H1 (cell line): Measurements from ENCODE around the gene SH3PXD2B.

ENCODE experiments used
- BRCA1 ChIP-seq: IDR thresholded peaks from 2 replicates; pipeline ENCODE4 v1.6.1; 2012; ENCODE audit warnings: low read depth, low read length, improper control_type of control experiment
- CBX5 ChIP-seq: fragments of 300-800, 300-1000 bp; sonication (generic); IDR thresholded peaks from 2 replicates; pipeline ENCODE4 v1.7.1; 2016; ENCODE audit warnings: antibody characterized with exemption, low read length, low read depth
- CTCF ChIP-seq, 3 experiments: IDR thresholded peaks; 1 replicate in 2 of 3; 2 replicates in 1 of 3; pipeline versions ENCODE4 v1.5.1 to v1.6.1; 2011; ENCODE audit warnings: low read length in 3 of 3, mild to moderate bottlenecking in 3 of 3, inconsistent platforms in 2 of 3, low read depth in 1 of 3, moderate library complexity in 1 of 3; ENCODE audit not compliant: insufficient read depth in 1 of 3; ENCODE audit errors: control extremely low read depth in 1 of 3
- EP300 ChIP-seq, 2 experiments: IDR thresholded peaks; 1 replicate in 1 of 2; 2 replicates in 1 of 2; pipeline ENCODE4 v1.6.1; 2011 to 2012; ENCODE audit warnings: low read depth in 2 of 2, low read length in 2 of 2, mild to moderate bottlenecking in 2 of 2, borderline replicate concordance in 1 of 2, inconsistent platforms in 1 of 2, moderate library complexity in 1 of 2
- EZH2 ChIP-seq: fragments of 200-600 bp; sonication (generic); IDR thresholded peaks from 2 replicates; pipeline ENCODE4 v1.7.1; 2012; ENCODE audit warnings: low read depth, mild to moderate bottlenecking, moderate library complexity, low read length, inconsistent platforms; ENCODE audit not compliant: severe bottlenecking
- GABPA ChIP-seq: IDR thresholded peaks from 2 replicates; pipeline ENCODE4 v1.6.1; 2011; ENCODE audit warnings: mild to moderate bottlenecking, low read length, moderate library complexity, borderline replicate concordance; ENCODE audit not compliant: insufficient read depth
- GTF2F1 ChIP-seq: IDR thresholded peaks from 2 replicates; pipeline ENCODE4 v1.6.1; 2012; ENCODE audit warnings: low read depth, low read length, improper control_type of control experiment, borderline replicate concordance
- HDAC2 ChIP-seq, 2 experiments: fragments of 300-600 bp in 1 of 2; sonication (generic) in 1 of 2; IDR thresholded peaks; 2 replicates each; pipeline ENCODE4 v1.6.1; 2011 to 2012; ENCODE audit warnings: low read depth in 2 of 2, low read length in 2 of 2, mild to moderate bottlenecking in 2 of 2, moderate library complexity in 2 of 2, borderline replicate concordance in 1 of 2, inconsistent platforms in 1 of 2
- JUN ChIP-seq: IDR thresholded peaks from 2 replicates; pipeline ENCODE4 v1.6.1; 2011; ENCODE audit warnings: low read depth, mild to moderate bottlenecking, improper control_type of control experiment, low read length
- JUND ChIP-seq: IDR thresholded peaks from 2 replicates; pipeline ENCODE4 v1.6.1; 2011; ENCODE audit warnings: mild to moderate bottlenecking, improper control_type of control experiment, low read length
- POLR2A ChIP-seq, 2 experiments: IDR thresholded peaks; 1 replicate in 1 of 2; 2 replicates in 1 of 2; pipeline ENCODE4 v1.6.1; 2011; ENCODE audit warnings: low read depth in 2 of 2, low read length in 2 of 2, mild to moderate bottlenecking in 2 of 2; ENCODE audit errors: control extremely low read depth in 1 of 2
- POLR2AphosphoS5 ChIP-seq: IDR thresholded peaks from 2 replicates; pipeline ENCODE4 v1.6.1; 2011; ENCODE audit warnings: low read depth, low read length
- SP1 ChIP-seq: IDR thresholded peaks from 2 replicates; pipeline ENCODE4 v1.6.1; 2011; ENCODE audit warnings: low read depth, low read length
- TAF1 ChIP-seq: IDR thresholded peaks from 2 replicates; pipeline ENCODE4 v1.6.1; 2011; ENCODE audit warnings: mild to moderate bottlenecking, low read depth, low read length

DNA sequence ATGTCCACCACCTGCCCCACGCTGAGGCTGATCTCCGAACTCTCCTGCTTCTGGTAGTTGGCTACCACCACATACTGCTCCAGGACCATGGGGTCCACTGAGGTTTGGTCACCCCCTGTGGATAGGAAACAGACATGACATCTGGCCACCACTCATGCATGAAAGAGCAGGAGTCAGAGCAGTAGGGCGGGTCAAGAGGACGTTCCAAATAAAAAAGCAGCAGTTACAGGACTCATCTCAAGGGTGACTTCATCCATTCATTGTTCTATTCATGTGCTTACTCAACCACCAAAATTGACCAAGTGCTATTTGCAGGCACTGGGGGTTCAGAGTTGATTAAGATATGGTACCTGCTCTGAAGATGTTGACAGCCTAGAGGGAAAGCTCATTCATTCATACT is 91.6 kb downstream of the SH3PXD2B start:
- TF ChIP-seq HDAC2 (IDR thresholded peaks at IDR 0.05; ENCODE audit: borderline replicate concordance in 1 of 2, low read depth in 2 of 2, low read length in 2 of 2) (no peak), BRCA1 (no peak), JUND (no peak), CTCF (IDR thresholded peaks at IDR 0.05; ENCODE audit: control extremely low read depth in 1 of 3, insufficient read depth in 1 of 3, low read depth in 1 of 3, low read length in 3 of 3) (no peak), POLR2A (IDR thresholded peaks at IDR 0.05; ENCODE audit: control extremely low read depth in 1 of 2, low read depth in 2 of 2, low read length in 2 of 2) (no peak), GABPA (no peak), GTF2F1 (no peak), JUN (no peak), EP300 (IDR thresholded peaks at IDR 0.05; ENCODE audit: borderline replicate concordance in 1 of 2, low read depth in 2 of 2, low read length in 2 of 2) (no peak), SP1 (no peak), EZH2 (no peak), POLR2AphosphoS5 (no peak), TAF1 (no peak), CBX5 (no peak)
